ENCODE data around the gene SLIT3.

Gene SLIT3

GRCh38 chr5:168995024-168995423 is 305.9 kb downstream of the SLIT3 start:
- TF ChIP-seq, protein P1, sequence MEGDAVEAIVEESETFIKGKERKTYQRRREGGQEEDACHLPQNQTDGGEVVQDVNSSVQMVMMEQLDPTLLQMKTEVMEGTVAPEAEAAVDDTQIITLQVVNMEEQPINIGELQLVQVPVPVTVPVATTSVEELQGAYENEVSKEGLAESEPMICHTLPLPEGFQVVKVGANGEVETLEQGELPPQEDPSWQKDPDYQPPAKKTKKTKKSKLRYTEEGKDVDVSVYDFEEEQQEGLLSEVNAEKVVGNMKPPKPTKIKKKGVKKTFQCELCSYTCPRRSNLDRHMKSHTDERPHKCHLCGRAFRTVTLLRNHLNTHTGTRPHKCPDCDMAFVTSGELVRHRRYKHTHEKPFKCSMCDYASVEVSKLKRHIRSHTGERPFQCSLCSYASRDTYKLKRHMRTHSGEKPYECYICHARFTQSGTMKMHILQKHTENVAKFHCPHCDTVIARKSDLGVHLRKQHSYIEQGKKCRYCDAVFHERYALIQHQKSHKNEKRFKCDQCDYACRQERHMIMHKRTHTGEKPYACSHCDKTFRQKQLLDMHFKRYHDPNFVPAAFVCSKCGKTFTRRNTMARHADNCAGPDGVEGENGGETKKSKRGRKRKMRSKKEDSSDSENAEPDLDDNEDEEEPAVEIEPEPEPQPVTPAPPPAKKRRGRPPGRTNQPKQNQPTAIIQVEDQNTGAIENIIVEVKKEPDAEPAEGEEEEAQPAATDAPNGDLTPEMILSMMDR (IDR thresholded peaks at IDR 0.05; ENCODE audit: control insufficient read depth, extremely low read depth, insufficient read depth) = no peak
- DNase-seq (ENCODE audit: low read depth) = no peak
- no peak overlapping the region for H3K4me3 ChIP-seq (ENCODE audit: low read depth, low read length)

DNA sequence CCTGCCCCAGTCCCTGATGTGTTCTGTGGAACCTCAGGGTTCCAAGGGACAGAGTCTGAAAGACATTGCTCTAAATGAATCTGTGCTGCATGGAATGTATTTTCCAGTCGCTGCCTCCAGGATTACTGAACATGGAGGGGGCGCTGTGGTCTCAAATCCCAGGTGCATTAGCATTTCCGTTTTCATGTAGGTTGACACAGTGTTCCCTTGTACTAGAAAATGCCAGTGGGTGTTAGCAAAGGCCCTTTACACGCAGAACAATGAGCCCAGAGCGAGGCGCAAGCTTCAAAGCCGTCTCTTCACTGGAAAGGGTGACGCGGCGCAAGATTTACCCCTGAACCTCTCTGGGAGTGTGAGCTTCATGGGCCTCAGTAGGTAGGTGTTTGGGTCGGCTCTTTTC is 308.3 kb downstream of the SLIT3 start:
- no peak for DNase-seq (ENCODE audit: low read depth)

GRCh38 chr5:168992016-168992415 is 308.9 kb downstream of the SLIT3 start:
- no peak for DNase-seq (ENCODE audit: low read depth)
- no peak overlapping the region for H3K4me3 ChIP-seq (ENCODE audit: low read depth, low read length)
- TF ChIP-seq, protein P1 (IDR thresholded peaks at IDR 0.05; ENCODE audit: control insufficient read depth, extremely low read depth, insufficient read depth) = no peak

More for the DNA sequence above, 308.3 kb downstream of the SLIT3 start:
- TF ChIP-seq, protein P1 (IDR thresholded peaks at IDR 0.05; ENCODE audit: control insufficient read depth, extremely low read depth, insufficient read depth) = peak; percentile 30; the same call in 1 of the 2 replicates
- H3K4me3 ChIP-seq (ENCODE audit: low read depth, low read length) = no peak overlapping the region

GRCh38 chr5:168991311-168991710 is 309.6 kb downstream of the SLIT3 start:
- no peak overlapping the region for H3K4me3 ChIP-seq (ENCODE audit: low read depth, low read length)
- no peak for DNase-seq (ENCODE audit: low read depth)
- TF ChIP-seq, protein P1 (IDR thresholded peaks at IDR 0.05; ENCODE audit: control insufficient read depth, extremely low read depth, insufficient read depth) = no peak

- no peak for DNase-seq (ENCODE audit: low read depth)
- H3K4me3 ChIP-seq (ENCODE audit: low read depth, low read length) = no peak overlapping the region
- TF ChIP-seq, protein P1 (IDR thresholded peaks at IDR 0.05; ENCODE audit: control insufficient read depth, extremely low read depth, insufficient read depth) = no peak
Observed at GRCh38 chr5:168990679-168991078, 310.3 kb downstream of the SLIT3 start.

DNA sequence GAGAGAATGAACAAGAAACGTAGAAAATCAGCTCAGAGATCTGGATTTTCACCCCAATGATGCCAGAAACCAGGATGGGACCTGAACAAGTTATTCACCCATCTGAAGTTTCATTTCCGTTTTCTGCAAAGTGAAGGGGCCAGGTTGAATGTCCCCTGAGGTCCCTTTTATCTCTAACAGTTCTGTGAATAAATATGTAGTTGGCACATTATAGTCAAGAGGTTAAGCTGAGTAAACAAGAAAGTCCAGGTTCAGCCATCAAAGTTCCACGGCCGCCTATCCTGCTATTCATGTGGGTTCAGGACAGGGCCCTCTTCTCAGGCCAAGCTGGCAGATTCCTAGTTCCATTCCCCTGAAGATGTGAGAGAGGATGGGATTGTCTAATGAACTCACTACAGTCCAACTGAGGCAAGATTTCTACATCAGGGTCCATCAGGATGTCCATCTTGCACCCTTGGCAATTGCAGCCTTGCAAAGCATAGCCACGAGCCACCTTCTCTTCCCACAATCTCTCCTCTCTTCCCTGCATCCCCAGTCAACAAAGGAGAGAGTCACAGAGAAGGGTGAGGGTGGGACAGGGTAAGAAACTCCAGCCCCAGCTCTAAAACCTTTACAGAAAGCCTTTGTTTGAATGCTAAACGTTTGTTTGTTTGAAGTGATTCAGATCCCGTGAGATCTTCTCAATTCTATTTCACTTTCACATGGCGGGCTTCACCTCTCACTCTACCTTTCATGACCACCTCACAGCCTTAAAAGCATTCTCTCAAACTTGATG is 311.0 kb downstream of the SLIT3 start:
- no peak overlapping the region for H3K4me3 ChIP-seq (ENCODE audit: low read depth, low read length)
- DNase-seq (ENCODE audit: low read depth) = peak; percentile 34
- TF ChIP-seq, protein P1 (IDR thresholded peaks at IDR 0.05; ENCODE audit: control insufficient read depth, extremely low read depth, insufficient read depth) = no peak

DNA sequence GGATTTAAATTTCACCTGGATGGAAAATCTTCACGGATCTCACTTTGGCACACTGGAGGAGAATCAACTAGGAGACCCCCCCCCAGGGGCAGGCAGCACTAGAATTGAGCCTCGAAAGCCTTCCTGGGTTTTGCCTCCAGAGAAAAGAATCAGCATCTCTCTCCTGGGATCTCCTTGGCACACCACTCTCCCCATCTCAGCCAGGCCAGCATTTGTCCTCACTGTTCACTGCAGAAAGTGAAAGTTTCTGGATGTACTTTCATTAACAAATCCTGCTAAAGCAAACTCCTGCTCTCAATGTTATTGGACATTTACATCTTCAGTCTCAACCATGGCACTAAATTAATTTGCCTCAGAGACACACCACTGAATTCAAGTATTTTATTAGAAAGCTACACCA is 312.2 kb downstream of the SLIT3 start:
- DNase-seq (ENCODE audit: low read depth) = no peak

More for the DNA sequence above, 312.2 kb downstream of the SLIT3 start:
- H3K4me3 ChIP-seq (ENCODE audit: low read depth, low read length) = no peak overlapping the region
- TF ChIP-seq, protein P1 (IDR thresholded peaks at IDR 0.05; ENCODE audit: control insufficient read depth, extremely low read depth, insufficient read depth) = no peak
